Measurements from ENCODE around the gene ZNF124. TPM values are rescaled to one million over a fixed set of nuclear protein-coding genes. Genes with fewer than 3 reads are reported as not detected.

ZNF124 gene
- total and polyA plus RNA-seq, 2 experiments from 2014 or later, result 23.2 to 43.9 TPM

GRCh38 chr1:247216261-247216660 is 44.4 kb upstream of the ZNF124 start:
- H3K36me3 ChIP-seq (ENCODE audit: insufficient read depth), result no peaks in the 10 kb centered on the region
- peaks cover 2% of the 10 kb centered on the region for H3K27me3 Mint-ChIP-seq (ENCODE audit: insufficient read depth, low read depth, poor library complexity)
- no peak overlapping the region for H3K4me2 ChIP-seq
- H3K27me3 ChIP-seq (ENCODE audit: insufficient read depth), result no peaks in the 10 kb centered on the region
- H4K20me1 ChIP-seq (replicated peaks; ENCODE audit: insufficient read depth), result no peaks in the 10 kb centered on the region
- 0 out of 2 replicates have a peak, but pooled peaks cover 3% of the 10 kb centered on the region for H3K9me2 ChIP-seq (ENCODE audit: insufficient read depth)
- peaks cover 13% of the 10 kb centered on the region for H3K9me3 Mint-ChIP-seq
- H3K4me1 Mint-ChIP-seq, result peaks cover 18% of the 10 kb centered on the region
- no peak overlapping the region for H3K27ac Mint-ChIP-seq
- TF ChIP-seq EZH2 (IDR thresholded peaks at IDR 0.05; ENCODE audit: low read depth, unreplicated experiment) (no peak), POLR2AphosphoS5 (IDR thresholded peaks at IDR 0.05; ENCODE audit: low read depth) (no peak), EZH2phosphoT487 (IDR thresholded peaks at IDR 0.05; ENCODE audit: unreplicated experiment) (no peak), CREB1 (CRISPR knock-in tag; IDR thresholded peaks at IDR 0.05; ENCODE audit: low read depth) (no peak), STAT1 (IDR thresholded peaks at IDR 0.05; ENCODE audit: unreplicated experiment) (no peak), ETS1 (IDR thresholded peaks at IDR 0.05) (no peak)
- TF ChIP-seq, protein P1, sequence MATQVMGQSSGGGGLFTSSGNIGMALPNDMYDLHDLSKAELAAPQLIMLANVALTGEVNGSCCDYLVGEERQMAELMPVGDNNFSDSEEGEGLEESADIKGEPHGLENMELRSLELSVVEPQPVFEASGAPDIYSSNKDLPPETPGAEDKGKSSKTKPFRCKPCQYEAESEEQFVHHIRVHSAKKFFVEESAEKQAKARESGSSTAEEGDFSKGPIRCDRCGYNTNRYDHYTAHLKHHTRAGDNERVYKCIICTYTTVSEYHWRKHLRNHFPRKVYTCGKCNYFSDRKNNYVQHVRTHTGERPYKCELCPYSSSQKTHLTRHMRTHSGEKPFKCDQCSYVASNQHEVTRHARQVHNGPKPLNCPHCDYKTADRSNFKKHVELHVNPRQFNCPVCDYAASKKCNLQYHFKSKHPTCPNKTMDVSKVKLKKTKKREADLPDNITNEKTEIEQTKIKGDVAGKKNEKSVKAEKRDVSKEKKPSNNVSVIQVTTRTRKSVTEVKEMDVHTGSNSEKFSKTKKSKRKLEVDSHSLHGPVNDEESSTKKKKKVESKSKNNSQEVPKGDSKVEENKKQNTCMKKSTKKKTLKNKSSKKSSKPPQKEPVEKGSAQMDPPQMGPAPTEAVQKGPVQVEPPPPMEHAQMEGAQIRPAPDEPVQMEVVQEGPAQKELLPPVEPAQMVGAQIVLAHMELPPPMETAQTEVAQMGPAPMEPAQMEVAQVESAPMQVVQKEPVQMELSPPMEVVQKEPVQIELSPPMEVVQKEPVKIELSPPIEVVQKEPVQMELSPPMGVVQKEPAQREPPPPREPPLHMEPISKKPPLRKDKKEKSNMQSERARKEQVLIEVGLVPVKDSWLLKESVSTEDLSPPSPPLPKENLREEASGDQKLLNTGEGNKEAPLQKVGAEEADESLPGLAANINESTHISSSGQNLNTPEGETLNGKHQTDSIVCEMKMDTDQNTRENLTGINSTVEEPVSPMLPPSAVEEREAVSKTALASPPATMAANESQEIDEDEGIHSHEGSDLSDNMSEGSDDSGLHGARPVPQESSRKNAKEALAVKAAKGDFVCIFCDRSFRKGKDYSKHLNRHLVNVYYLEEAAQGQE (IDR thresholded peaks at IDR 0.05; ENCODE audit: unreplicated experiment), result no peak
- TF ChIP-seq, protein P2, sequence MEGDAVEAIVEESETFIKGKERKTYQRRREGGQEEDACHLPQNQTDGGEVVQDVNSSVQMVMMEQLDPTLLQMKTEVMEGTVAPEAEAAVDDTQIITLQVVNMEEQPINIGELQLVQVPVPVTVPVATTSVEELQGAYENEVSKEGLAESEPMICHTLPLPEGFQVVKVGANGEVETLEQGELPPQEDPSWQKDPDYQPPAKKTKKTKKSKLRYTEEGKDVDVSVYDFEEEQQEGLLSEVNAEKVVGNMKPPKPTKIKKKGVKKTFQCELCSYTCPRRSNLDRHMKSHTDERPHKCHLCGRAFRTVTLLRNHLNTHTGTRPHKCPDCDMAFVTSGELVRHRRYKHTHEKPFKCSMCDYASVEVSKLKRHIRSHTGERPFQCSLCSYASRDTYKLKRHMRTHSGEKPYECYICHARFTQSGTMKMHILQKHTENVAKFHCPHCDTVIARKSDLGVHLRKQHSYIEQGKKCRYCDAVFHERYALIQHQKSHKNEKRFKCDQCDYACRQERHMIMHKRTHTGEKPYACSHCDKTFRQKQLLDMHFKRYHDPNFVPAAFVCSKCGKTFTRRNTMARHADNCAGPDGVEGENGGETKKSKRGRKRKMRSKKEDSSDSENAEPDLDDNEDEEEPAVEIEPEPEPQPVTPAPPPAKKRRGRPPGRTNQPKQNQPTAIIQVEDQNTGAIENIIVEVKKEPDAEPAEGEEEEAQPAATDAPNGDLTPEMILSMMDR (conservative IDR thresholded peaks at IDR 0.05; ENCODE audit: low read depth in 2 of 2), result no peak
- H3K4me3 ChIP-seq, result no peak overlapping the region
- H3K27ac ChIP-seq (ENCODE audit: low read depth), result no peak overlapping the region
- H2AFZ ChIP-seq, result peak overlapping the region; percentile 89
- no peaks in the 10 kb centered on the region for H3K79me2 ChIP-seq (replicated peaks; ENCODE audit: insufficient read depth)
- H3K4me1 ChIP-seq (ENCODE audit: insufficient read depth), result peaks cover 7% of the 10 kb centered on the region
- no peak for ATAC-seq
- DNase-seq (ENCODE audit: low spot score), result no peak
- H3K36me3 Mint-ChIP-seq (ENCODE audit: low read depth), result peaks cover 5% of the 10 kb centered on the region
- H3K4me3 Mint-ChIP-seq, result no peak overlapping the region
- H3F3A ChIP-seq (replicated peaks; ENCODE audit: low read depth), result no peaks in the 10 kb centered on the region

Data from GM23338 (cell line).